ENCODE measurements around the gene SH3RF3. TPM values are rescaled to one million over a fixed set of nuclear protein-coding genes. Genes with fewer than 3 reads are reported as not detected.
A peak's percentile ranks its signal among the peaks of the same experiment; 100 is the strongest.

SH3RF3 gene
- total RNA-seq, 1 donor from 2014 or later = 7.5 TPM

GRCh38 chr2:109260116-109260855, 131.3 kb downstream of the SH3RF3 start:
- no peak for DNase-seq (ENCODE audit: low spot score)

DNA sequence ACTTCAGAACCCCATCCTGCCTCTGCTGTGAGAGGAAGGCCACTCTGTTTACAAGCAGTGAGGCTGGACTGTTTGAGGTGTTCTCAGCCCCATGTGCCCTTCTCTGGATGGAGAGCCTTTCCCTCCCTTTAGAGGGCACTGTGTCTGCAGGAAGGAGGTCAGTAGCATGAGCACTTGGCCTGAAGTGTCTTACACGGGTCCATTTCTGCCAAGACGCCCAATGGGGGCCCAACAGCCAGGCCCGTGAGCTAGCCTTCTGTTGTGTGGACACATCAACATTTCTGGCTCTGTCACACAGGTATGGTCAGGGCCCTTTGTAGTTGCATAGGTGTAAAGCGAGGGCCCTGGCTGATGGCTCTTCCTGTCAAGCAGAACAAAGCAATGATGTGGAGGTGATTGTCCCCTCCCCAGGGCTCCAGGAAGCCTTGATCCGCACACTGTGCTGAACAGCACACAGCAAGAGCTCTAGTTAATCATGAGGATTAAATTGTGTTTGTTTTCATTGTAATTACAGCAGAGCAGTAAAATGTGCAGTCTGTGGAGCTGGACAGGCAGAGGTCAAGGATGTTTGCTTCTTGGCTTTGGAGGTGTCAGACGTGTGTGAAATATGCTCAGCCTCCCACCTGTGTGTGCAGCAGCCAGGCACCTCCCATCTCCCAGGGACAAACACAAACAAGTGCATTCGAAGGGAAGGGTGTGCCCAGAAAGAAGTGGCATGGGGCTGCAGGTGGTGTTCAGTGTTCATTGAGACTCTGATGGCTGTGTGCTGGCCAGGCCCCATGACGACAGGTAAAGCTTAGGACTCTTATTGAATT, 132.1 kb downstream of the SH3RF3 start:
- no peak for DNase-seq (ENCODE audit: low spot score)

DNA sequence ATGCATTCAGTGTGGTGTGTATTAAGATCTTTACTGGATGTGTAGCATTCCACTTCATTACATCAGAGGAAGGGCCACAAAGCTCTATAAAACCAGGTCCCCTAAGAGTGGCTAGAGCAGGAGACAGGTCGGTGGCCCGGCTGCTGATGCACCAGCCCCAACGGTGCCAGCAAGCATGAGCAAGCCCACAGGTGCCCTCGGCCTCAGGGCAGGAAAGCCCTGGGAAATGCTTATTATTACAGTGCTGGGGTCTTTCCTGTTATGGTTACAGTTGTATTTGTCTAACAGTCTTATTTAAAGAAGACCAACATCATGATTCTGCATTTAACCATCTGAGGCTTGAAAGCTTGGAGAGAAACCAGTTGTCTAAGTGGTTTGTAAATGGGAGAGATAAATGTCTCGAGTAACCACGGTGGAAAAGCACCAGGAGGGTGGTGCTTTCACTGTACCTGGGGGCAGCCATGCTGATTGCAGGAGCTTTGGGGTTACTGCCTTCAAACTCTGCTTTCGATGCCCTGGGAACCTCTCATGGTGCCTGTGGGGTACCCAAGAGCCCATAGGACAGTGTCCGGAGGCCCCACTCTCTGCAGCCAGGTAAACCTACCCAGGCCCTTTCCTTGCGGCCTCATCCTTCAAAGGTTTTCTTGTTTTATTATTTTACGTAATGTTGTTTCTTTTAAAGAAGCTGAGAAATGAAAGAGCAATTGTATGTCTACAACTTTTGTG, 133.1 kb downstream of the SH3RF3 start:
- no peak for DNase-seq (ENCODE audit: low spot score)

GRCh38 chr2:109264595-109265328, 135.8 kb downstream of the SH3RF3 start:
- peak; percentile 65 for DNase-seq (ENCODE audit: low spot score)

- no peak for DNase-seq (ENCODE audit: low spot score)
These were observed 136.4 kb downstream of the SH3RF3 start for GRCh38 chr2:109265369-109265768.

GRCh38 chr2:109265953-109266352, 136.9 kb downstream of the SH3RF3 start:
- DNase-seq (ENCODE audit: low spot score) = no peak

DNA sequence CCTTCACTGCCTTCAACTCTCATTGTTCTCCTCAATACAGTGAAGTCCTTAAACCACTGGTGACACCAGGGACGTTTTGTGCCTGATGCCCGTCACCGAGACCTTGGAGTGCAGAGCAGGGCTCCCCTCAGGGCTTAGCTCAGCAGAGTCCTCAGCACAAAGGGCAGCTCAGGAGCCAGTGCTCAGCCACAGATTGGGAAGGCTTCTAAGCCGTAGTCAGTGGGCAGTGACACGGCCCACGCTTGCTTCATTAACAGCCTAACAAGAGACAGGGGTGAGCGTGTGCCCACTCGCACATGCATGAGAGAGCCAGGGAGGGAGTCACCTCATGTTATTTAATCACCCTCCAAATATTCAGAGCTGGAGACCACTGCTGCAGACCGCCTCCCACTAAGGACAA, 137.5 kb downstream of the SH3RF3 start:
- no peak for DNase-seq (ENCODE audit: low spot score)

- peak; percentile 82 for DNase-seq (ENCODE audit: low spot score)
These were observed 138.2 kb downstream of the SH3RF3 start for GRCh38 chr2:109266998-109267854.

DNA sequence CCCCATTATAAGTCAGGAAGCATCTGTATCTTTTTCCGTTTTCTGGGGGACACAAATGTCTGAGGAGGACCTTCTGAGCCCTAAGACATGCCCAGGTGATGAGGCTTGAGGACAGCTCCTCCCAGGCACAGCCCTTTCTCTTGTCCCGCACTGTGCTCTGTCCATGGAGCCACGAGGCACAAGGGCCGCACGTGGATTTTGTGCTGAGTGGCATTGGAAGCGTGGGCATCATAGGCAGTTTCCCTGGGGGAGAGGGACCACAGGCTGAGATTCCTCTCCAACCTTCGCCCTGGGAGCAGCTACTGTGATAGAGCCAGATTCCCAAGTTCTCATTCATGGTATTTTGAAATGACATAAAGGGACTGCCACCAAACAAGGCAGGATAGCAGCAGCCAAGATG, 139.9 kb downstream of the SH3RF3 start:
- DNase-seq (ENCODE audit: low spot score) = no peak

GRCh38 chr2:109269706-109270504, 140.9 kb downstream of the SH3RF3 start:
- DNase-seq (ENCODE audit: low spot score) = no peak

GRCh38 chr2:109270505-109271312, 141.7 kb downstream of the SH3RF3 start:
- no peak for DNase-seq (ENCODE audit: low spot score)

DNA sequence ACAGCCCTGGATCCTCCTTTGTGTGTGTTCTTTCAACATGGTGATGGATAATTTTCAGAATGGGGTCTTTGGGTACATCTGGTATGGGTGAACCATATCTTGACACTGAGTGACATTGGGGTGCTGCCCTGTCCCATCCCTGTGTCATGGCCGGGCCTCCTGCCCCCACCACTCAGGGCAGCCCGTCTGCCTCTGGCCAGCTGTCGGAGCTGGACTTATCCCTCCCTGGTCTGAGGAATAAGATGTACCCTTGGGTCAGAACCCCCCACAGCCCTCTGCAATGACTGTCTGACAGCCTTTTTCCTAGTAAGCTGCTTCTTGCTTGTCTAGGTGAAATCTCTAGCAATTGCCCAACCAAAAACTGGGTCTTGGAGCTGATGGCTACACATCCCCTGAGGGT, 142.9 kb downstream of the SH3RF3 start:
- DNase-seq (ENCODE audit: low spot score) = no peak

DNA sequence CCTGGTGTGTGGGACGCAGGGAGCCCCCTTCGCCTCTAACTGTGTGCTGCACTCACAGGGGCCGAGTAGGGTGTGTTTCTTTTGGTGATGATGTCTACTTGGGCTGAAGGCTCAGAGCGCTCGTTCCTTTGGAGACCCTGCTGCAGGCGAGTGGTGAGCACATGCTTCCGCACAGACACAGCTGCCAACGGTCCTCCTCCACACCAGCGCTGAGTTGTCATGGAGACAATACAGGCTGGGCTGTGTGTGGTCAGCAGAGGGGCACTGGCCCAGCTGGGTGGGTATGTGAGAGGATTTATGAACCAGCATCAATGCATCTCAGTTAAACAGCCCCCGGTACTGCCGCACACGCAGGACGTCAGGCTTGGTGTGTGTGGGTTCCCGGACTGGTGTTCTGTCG, 143.5 kb downstream of the SH3RF3 start:
- no peak for DNase-seq (ENCODE audit: low spot score)

DNA sequence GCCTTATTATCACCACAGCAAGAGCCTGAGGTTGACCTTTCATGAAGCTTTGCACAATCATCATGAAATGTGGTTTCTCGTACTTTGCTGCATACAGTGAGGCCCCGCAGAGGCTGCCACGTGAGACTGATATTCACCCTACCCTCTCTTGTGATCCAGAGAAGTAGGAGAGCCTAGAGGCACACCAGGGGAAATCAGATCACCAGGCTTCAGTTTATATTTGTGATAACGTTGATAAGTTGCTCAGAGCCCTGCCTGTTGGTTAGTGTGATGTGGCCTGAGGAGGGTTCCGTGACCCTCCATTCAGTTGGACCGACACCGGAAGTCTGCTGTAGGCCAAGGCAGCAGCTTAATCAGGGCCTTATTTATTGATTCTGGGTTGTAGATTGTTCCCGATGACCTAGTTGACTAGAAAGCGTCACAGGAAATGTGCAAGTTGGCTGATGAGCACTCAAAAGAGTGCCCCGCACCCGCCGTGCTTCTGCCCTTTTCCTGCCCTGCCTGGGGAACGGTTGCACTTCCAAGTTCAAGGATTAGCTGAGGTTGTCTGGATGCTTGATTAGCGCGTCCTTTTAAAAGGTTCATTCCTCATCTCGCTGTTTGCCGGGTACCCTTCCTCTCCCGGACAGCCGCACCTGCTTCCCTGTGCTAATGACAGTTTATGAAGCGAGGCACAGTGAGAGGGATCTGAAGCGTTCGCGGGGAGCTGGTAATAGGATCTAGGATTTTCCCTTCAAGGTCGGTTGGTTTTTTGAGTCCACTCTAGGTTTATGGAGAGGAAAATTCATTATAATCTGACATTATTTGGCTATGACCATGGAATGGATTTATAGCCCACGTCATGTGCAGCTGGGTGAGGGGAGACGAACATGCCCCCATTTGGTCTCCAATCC, 146.4 kb downstream of the SH3RF3 start:
- peak; percentile 34 for DNase-seq (ENCODE audit: low spot score)

- no peak for DNase-seq (ENCODE audit: low spot score)
These were observed 148.4 kb downstream of the SH3RF3 start for GRCh38 chr2:109277406-109277805.

DNA sequence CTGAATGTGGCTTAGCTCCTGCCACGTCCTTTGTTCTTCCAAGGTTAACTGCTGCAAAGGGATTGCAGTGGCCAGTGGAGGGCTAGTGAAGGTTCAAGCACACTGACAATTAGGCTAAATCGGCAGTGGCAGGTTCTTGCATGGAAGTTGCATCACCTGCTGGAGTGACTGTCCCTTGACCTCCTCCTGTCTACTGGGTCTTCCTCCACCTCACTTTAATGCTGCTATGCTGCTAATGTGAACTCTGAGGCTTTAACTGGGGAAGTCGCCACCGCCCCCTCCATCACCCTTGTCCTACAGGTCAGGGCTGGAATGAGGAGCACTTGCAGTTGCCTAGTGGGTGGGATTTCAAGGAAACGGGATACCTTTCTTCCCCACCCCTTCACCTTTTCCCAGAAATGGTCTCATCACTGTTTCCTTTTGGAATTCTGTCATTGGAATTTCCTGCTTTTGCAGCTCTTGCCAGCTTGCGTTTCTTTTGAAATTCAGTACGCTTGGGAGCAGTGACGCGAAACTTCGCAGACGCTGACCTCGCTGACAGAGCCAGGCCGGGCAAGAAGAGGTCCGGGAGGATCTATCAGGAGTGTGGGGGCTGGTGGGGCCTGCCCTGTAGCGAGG, 150.3 kb downstream of the SH3RF3 start:
- DNase-seq (ENCODE audit: low spot score) = peak; percentile 41

GRCh38 chr2:109280804-109281203, 151.8 kb downstream of the SH3RF3 start:
- DNase-seq (ENCODE audit: low spot score) = no peak

Measured in umbilical cord (tissue), 2 donors.